ENCODE data around the gene UST. TPM values are rescaled to one million over a fixed set of nuclear protein-coding genes. Genes with fewer than 3 reads are reported as not detected.
"Not testable (repeated sequence)": the region's sequence is repeated elsewhere in the genome, so short reads cannot be mapped to it uniquely, and the experiment has no call there.

Gene UST
- polyA plus RNA-seq, 1 experiment, result 21.4 TPM

DNA sequence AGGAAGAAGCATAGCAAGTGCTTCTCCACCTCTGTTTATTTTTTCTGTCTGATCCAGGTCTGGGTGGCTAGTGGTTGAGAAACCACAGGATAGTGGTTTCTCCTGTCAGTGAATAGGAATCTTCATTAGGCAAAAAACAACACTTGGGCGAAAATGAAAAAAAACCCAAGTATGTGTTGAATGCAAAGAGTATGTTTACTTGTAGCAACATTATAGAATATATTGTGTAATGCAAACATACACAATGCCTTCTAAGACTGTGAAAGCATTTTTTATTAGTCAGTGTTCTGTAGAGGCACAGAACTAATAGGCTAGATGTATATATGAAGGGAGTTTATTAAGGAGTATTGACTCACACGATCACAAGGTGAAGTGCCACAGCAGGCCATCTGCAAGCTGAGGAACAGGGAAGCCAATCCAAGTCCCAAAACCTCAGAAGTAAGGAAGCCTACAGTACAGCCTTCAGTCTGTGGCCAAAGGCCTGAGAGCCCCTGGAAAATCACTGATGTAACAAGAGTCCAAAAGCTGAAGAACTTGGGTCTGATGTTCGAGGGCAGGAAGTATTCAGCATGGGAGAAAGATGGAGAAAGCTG, 111.1 kb downstream of the UST start:
- CTCF ChIA-PET, result interaction anchor here (0.6 to 2.1 kb wide), 4 partner anchors 10 to 280 kb away, joined by 3 to 8 read pairs (median 4); no protein-coding TSS in a partner anchor
- H3K27me3 ChIP-seq (ENCODE audit: control insufficient read depth, insufficient read depth, low read length), result no peaks in the 10 kb centered on the region
- POLR2A ChIA-PET, result interaction anchor here (0.6 to 0.7 kb wide), 5 partner anchors 17 to 186 kb away, joined by 3 to 6 read pairs (median 5); no protein-coding TSS in a partner anchor
- H3K9me3 ChIP-seq (ENCODE audit: control insufficient read depth, insufficient read depth, low read length), result no peaks in the 10 kb centered on the region
- H3K4me3 ChIP-seq (ENCODE audit: low read depth, low read length), result no peak overlapping the region
- DNase-seq (ENCODE audit: low read depth, low spot score), result peak; percentile 91
- H3K27ac ChIP-seq (ENCODE audit: low read depth, low read length), result peak overlapping the region; percentile 57
- TF ChIP-seq, protein P1, sequence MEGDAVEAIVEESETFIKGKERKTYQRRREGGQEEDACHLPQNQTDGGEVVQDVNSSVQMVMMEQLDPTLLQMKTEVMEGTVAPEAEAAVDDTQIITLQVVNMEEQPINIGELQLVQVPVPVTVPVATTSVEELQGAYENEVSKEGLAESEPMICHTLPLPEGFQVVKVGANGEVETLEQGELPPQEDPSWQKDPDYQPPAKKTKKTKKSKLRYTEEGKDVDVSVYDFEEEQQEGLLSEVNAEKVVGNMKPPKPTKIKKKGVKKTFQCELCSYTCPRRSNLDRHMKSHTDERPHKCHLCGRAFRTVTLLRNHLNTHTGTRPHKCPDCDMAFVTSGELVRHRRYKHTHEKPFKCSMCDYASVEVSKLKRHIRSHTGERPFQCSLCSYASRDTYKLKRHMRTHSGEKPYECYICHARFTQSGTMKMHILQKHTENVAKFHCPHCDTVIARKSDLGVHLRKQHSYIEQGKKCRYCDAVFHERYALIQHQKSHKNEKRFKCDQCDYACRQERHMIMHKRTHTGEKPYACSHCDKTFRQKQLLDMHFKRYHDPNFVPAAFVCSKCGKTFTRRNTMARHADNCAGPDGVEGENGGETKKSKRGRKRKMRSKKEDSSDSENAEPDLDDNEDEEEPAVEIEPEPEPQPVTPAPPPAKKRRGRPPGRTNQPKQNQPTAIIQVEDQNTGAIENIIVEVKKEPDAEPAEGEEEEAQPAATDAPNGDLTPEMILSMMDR (IDR thresholded peaks at IDR 0.05; ENCODE audit: low read depth, low read length), result no peak

DNA sequence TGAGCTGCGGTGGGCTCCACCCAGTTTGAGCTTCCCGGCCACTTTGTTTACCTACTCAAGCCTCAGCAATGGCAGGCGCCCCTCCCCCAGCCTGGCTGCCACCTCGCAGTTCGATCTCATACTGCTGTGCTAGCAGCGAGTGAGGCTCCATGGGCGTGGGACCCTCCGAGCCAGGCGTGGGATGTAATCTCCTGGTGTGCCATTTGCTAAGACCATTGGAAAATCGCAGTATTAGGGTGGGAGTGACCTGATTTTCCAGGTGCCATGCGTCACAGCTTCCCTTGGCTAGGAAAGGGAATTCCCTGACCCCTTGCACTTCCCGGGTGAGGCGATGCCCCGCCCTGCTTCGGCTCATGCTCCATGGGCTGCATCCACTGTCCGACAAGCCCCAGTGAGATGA, 117.3 kb downstream of the UST start:
- H3K27ac ChIP-seq (ENCODE audit: low read depth, low read length); DNase-seq (ENCODE audit: low read depth, low spot score); H3K27me3 ChIP-seq (ENCODE audit: control insufficient read depth, insufficient read depth, low read length); CTCF ChIA-PET; H3K4me3 ChIP-seq (ENCODE audit: low read depth, low read length); H3K9me3 ChIP-seq (ENCODE audit: control insufficient read depth, insufficient read depth, low read length); POLR2A ChIA-PET: not testable (repeated sequence)

DNA sequence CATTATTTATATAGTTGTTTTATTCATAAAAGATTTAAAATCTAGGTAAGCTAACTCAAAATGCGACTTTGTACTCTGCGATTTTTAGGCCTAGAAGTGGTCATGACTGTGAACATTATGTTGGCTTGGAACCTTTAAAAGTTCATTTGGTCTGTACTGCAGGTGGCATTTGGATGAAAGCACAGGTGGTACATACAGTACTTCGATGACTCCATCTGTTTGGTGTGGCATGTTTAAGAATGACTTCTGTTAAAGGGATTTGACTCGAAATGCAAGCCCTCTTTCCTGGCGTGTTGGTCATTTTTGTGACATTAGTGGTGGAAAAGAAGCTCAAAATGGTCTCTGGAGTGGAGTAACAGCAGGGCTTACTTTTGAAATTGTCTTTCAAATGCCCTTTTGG, 118.1 kb downstream of the UST start:
- ChIA-PET CTCF (interaction anchor here (0.9 kb wide), 1 partner anchor 287 kb away, joined by 4 read pairs; no protein-coding TSS in a partner anchor), POLR2A (no interaction called here)
- Histone ChIP-seq H3K4me3 (ENCODE audit: low read depth, low read length) (no peak overlapping the region), H3K27ac (ENCODE audit: low read depth, low read length) (no peak overlapping the region), H3K9me3 (ENCODE audit: control insufficient read depth, insufficient read depth, low read length) (peaks cover 4% of the 10 kb centered on the region; the same call in 1 of the 2 replicates), H3K27me3 (ENCODE audit: control insufficient read depth, insufficient read depth, low read length) (no peaks in the 10 kb centered on the region)
- no peak for DNase-seq (ENCODE audit: low read depth, low spot score)
- TF ChIP-seq, protein P1 (IDR thresholded peaks at IDR 0.05; ENCODE audit: low read depth, low read length), result no peak

DNA sequence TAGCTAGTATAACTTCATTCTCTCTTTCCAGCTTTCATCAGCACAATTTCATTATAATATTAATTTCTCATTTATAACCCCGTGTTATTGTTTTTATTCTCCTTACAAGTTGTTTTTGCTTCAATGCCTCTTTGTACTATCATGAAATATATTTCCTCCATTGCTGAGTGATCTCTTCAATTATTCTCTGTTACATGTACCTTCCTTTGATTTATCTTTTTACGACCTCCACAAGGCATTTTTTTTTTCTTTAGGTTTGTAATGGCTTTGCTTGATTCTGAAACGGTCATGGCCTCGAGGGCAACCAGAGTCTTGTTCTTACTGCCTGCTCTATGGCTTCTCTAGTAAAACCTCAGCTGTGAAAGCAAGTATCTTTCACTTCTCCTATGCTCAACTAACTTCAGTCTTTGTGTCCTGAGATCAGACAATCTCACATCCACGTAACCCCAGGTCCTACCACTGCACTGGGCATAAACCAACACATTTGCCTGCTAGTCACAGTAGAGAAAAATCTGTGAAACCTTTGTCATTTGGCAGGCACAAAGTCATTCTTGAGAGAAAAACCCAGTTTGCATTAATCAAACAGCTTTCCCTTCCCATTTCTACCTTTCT, 119.9 kb downstream of the UST start:
- POLR2A ChIA-PET, result no interaction called here
- CTCF ChIA-PET, result no interaction called here
- Histone ChIP-seq H3K27ac (ENCODE audit: low read depth, low read length) (no peak overlapping the region), H3K9me3 (ENCODE audit: control insufficient read depth, insufficient read depth, low read length) (peaks cover 4% of the 10 kb centered on the region; the same call in 1 of the 2 replicates), H3K27me3 (ENCODE audit: control insufficient read depth, insufficient read depth, low read length) (no peaks in the 10 kb centered on the region), H3K4me3 (ENCODE audit: low read depth, low read length) (no peak overlapping the region)
- TF ChIP-seq, protein P1 (IDR thresholded peaks at IDR 0.05; ENCODE audit: low read depth, low read length), result no peak
- no peak for DNase-seq (ENCODE audit: low read depth, low spot score)

DNA sequence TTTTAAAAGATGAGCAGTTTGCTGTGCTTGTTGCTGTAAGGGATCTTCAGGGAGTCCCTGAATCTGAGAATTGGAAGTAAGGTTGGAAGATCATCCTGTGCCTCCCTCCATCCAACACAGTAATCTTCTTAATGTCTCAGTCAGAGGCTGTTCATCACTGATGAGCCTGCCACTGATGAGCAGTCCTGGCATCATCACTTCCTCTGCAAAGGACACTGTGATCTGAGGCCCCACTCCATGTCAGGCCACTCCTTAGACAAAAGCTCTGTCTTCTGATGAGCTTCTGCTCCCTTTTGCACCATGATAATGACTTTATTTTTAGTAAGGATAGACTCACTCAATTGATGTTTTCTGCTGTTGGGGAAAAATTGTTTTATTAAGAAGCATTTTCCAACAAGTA, 121.0 kb downstream of the UST start:
- no peak overlapping the region for H3K4me3 ChIP-seq (ENCODE audit: low read depth, low read length)
- H3K27ac ChIP-seq (ENCODE audit: low read depth, low read length), result peak overlapping the region; percentile 52
- ChIA-PET CTCF (interaction anchor here (0.5 kb wide), 1 partner anchor 11 kb away, joined by 3 read pairs; no protein-coding TSS in a partner anchor), POLR2A (no interaction called here)
- peaks cover 4% of the 10 kb centered on the region; the same call in 1 of the 2 replicates for H3K9me3 ChIP-seq (ENCODE audit: control insufficient read depth, insufficient read depth, low read length)
- TF ChIP-seq, protein P1 (IDR thresholded peaks at IDR 0.05; ENCODE audit: low read depth, low read length), result no peak
- no peak for DNase-seq (ENCODE audit: low read depth, low spot score)
- H3K27me3 ChIP-seq (ENCODE audit: control insufficient read depth, insufficient read depth, low read length), result no peaks in the 10 kb centered on the region

Measured in AG04450 (cell line).